GM18505 (cell line): ENCODE data around the gene TAF12.
A peak's percentile ranks its signal among the peaks of the same experiment; 100 is the strongest.
"Not testable (repeated sequence)": the region's sequence is repeated elsewhere in the genome, so short reads cannot be mapped to it uniquely, and the experiment has no call there.

Source experiments
- ATAC-seq: cut with Tn5 transposase; IDR thresholded peaks from one replicate; pipeline ENCODE4 v1.9.1; 2021; ENCODE audit not compliant: unreplicated experiment
- POLR2A ChIP-seq: IDR thresholded peaks from 4 replicates; pipeline ENCODE4 v1.6.1; 2011; ENCODE audit warnings: borderline replicate concordance; ENCODE audit not compliant: insufficient read depth, insufficient read length; ENCODE audit errors: extremely low read depth

Gene TAF12, protein sequence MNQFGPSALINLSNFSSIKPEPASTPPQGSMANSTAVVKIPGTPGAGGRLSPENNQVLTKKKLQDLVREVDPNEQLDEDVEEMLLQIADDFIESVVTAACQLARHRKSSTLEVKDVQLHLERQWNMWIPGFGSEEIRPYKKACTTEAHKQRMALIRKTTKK

DNA sequence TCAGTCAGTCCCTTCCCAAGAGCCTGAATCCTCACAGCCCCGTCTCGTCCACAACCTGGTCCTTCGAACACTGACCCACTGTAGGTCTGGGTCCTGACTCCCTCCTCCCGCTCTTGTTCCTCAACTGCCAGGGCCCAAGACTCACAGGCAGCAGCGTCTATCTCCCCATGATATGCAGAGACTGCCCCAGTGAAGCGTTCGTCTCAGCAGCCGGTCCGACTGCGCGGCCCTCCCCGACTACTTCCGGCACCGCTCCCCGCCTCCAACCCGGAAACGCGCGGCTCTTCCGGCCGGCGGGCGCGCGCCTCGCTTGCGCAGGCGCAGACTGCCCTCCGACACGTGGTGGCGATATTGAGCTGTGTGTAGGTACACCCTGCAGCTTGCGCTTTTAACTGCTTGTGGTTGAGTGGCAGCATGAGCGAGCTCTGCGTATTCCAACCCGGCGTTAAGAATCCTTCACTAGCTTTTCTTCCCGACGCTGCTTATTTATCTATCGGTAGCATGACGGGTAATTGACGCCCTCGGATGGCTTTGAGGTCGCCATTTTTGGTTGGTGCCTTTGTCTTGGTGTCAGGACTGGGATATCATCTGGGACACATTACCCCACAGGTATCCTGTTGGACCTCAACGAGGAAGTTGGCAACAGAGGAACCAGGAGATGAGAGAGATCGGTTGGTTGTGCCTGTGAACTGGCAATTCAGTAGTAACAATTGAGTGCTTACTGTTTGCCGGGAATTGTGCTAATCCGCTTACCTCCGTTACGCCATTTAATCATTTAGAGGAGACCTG is at the start of gene TAF12:
TAF12 (minus strand) TSS at position 221 of the 789 bp plus-strand sequence. CDS start 20,986 bp downstream, outside the sequence.
- peak; percentile 100 for TF ChIP-seq POLR2A
- ATAC-seq: peak; percentile 77

DNA sequence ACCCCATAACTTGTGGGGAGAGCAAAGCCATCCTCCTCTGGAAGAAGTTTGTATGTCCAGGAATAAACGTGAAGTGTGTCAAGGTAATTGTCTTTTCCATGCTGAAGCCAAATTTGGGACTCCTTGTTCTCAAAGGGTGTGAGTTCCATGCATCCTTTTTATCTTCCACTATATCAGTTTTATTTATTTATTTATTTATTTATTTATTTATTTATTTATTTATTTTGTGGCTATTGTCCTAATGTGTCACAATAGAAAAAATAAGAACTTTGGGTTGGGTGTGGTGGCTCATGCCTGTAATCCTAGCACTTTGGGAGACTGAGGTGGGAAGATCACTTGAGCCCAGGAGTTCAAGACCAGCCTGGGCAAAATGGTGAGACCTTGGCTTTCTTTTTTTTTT is 48.8 kb upstream of the TAF12 start:
- ATAC-seq: not testable (repeated sequence)

DNA sequence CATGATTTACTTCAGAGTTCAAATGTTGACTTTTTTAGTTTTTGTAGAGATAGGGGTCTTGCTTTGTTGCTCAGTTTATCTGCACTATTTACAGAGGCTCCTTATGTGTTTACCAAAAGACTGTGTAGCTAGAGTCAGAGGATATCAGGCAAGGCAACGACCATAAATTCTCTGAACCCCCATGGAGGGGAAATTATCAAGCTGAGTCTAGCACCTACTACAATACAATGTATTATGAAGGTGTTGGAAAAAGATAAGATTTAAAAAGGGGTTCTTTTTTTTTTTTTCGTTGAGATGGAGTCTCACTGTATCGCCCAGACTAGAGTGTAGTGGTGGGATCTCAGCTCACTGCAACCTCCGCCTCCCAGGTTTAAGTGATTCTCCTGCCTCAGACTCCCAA is 42.1 kb upstream of the TAF12 start:
- no peak for ATAC-seq
- TF ChIP-seq POLR2A: no peak

DNA sequence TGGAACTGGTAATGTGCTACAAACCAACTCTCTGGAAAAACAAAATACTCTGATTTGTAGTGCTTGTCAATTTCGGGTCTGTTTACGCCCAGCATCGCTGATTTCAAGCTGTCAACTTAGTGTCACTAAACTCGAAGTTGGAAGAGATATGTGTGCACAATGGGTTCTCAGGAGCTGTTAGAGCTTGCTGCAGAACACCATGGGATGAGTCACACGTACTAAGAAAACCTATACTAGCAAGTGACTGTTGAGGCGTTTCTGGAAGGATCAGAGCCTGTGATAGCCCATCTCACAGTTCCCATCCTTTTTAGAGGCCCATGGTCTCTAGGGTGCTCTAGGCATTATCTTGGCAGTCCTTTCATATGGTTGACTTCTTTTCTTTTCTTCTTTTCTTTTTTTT is 40.0 kb upstream of the TAF12 start:
- no peak for ATAC-seq
- no peak for TF ChIP-seq POLR2A

DNA sequence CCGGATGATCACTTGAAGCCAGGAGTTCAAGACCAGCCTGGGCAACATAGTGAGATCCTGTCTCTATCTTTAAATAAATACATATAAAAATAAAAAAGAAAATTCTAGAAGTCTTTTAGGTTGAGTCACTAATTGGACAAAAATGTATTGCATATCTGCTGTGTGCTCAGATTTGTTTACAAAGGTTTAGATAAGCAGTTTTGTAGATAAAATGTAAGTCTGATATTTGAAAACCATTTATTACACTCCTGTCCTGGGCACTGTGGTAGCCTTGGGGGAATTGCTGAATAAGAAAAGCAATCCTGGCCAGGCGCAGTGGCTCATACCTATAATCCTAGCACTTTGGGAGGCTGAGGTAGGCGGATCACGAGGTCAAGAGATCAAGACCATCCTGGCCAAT is 37.3 kb upstream of the TAF12 start:
- no peak for TF ChIP-seq POLR2A
- ATAC-seq: no peak

DNA sequence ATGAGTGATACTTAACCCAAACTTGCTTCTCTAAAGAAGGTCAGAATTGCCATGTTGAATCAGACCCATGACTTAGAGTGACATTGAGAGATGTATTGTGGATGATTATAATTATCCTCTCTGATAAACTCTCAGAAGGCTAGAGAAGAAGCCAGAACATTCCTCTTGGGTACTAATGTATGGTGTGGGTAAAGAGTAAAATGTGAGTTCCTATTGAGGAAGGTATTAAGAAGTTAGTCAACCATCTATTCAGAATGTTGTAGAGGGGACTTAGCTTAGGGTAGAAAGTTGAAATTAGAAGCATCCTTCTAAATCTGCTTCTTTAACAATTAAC is 33.0 kb upstream of the TAF12 start:
- TF ChIP-seq POLR2A: no peak
- ATAC-seq: no peak

DNA sequence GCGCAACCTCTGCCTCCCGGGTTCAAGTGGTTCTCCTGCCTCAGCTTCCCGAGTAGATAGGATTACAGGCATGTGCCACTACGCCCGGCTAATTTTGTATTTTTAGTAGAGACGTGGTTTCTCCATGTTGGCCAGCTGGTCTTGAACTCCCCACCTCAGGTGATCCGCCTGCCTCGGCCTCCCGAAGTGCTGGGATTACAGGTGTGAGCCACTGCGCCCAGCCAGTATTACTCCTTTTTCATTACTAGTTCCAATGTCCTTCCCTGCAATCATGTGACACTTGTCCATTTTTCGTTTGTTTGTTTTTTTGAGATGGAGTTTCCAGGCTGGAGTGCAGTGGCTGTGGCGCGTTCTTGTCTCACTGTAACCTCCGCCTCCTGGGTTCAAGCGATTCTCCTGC is 30.1 kb upstream of the TAF12 start:
- ATAC-seq: not testable (repeated sequence)

DNA sequence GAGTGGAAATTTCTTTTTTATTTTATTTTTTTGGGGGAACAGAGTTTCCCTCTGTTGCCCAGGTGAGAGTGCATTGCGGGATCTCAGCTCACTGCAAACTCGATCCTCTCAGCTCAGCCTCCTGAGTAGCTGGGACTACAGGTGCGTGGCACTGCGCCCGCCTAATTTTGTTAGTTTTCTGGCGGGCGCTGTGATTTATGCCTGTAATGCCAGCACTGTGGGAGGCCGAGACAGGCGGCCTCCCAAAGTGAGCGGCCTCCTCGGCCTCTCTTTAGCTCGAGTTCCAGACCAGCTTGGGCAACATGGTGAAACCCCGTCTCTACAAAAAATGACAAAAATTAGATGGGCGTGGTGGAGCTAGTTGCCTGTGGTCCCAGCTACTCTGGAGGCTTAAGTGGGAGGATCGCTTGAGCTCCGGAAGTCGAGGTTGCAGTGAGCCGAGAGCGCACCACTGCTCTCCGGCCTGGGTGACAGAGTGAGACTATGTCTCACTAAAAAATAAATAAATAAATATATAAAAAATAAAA is 28.4 kb upstream of the TAF12 start:
- TF ChIP-seq POLR2A: no peak
- ATAC-seq: no peak

DNA sequence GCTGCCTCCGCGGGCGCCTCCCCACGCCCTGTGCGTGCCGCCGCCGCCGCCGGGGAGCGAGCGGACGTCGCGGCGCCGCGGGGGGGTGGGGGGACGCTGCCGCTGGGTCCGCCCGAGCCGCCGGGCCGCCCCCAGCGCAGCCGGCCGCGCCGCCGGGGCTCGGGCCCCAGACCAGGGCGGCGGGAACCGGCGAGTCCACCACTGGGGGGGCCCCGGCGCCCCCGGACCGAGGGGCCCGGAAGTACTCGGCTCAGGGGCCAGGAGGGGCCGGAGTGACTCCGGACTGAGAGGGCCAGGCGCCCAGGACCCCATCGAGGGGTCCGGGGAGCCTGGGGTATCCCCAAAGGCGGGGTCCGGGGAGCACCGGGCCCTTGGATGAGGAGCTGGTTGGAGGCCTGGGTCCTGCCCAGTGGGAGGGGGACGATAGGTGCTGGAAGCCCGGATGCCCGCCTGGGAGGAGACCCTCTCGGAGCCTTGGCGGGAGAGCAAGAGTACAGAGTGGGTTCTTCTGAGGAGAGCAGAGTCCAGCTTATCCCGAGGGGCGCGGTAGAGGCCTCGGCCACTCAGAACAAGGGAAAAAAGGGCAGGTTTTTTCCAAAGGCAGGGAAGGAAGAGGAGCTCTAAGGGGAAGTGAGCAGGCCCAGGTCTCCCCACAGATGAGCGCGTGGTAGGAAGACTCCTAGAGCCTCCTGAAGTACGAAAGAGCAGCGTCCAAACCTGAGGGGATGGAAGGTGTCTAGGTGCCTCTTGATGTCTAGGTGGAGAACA is 26.3 kb upstream of the TAF12 start:
- TF ChIP-seq POLR2A: peak; percentile 64
- peak; percentile 51 for ATAC-seq

DNA sequence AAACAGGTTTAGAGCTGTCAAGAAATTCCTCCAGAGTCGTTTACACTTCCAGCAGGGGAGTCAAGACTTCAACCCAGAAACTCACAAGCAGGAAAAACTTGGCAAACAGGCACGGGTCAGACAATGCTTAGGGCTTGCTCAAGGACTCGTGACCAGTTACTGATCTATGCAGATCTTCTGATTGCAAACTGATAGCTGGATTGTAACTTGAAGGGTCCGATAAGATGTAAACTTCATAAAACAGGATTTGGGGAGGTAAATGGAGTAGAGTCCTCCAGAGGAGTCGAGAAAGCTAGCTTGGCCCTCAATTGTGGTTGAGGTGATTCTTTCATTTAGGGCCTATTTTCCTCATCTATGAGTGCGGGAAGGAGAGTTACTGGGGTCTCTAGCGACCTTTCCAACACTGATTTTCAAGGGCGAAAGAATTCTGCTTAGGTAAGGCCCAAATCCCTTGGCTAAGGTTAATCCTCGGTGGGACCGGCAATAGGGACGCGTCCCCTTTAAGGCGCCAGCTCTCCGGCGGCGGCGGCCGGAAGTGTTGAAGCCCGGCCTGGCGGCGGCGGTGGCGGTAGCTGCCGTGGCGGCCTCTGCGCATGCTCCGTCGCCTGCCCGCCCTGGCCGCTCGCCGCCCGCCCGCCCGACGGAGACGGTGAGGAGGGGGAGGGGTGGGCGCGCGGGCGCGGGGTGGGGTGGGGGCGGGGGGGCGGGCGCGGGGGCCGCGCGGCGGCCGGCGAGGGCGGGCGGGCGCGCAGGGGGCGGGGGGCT is 25.5 kb upstream of the TAF12 start, which contains the start of gene GMEB1:
GMEB1 (plus strand) TSS at position 594 of the 765 bp plus-strand sequence. CDS start 14,829 bp downstream, outside the sequence.
- ATAC-seq: peak; percentile 80
- no peak for TF ChIP-seq POLR2A

DNA sequence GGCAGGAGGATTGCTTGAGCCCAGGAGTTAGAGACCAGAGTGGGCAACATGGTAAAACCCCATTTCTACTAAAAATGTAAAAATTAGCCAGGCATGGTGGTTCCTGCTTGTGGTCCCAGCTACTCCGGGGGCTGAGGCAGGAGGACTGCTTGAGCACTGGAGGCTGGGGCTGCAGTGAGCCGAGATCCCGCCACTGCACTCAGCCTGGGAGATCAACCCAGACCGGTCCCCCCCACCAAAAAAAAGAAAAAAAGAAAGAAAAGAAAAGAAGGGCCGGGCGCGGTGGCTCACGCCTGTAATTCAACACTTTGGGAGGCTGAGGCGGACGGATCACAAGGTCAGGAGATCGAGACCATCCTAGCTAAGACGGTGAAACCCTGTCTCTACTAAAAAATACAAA is 23.9 kb upstream of the TAF12 start:
- no peak for ATAC-seq
- TF ChIP-seq POLR2A: no peak

DNA sequence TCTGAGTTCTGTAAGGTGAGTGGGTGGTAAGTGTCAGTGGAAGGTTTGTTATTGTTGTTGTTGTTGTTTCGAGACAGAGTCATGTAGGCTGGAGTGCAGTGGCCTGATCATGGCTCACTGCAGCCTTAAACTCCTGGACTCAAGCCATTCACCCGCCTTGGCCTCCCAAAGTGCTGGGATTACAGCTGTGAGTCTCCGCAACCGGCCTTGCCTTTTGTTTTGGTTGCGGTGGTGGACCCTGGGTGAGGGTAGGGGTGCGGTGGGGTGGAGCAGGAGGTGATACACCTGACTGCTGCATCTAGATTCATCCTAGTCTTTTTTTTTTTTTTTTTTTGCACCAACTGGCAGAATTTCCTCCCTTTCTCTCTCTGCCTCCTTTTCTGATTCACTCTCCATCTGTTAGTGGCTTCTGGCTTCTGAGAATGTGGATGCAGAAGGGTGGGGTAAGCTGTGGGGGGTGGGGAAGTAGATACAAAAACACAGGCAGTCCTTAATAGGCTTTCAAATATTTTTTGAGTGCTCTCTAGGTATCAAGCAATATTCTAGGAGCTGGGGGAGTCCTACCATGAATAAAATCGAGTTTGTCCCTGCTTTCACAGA is 21.1 kb upstream of the TAF12 start:
- no peak for TF ChIP-seq POLR2A
- no peak for ATAC-seq

DNA sequence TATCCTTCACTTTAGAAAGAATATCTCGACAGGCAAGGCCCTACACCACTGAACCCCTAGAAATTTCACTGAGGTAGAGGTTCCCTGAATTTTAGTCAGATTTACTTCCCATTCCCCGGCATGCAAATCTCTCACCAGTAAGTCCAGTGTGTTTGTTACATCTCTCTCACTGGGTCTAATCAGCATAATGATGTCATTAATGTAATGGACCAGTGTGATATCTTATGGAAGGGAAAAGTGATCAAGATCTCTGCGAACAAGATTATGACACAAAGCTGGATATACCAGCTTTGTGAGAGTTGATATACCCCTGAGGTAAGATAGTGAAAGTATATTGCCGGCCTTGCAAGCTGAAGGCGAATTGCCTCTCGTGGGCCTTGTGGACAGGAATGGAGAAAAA is 13.5 kb upstream of the TAF12 start:
- ATAC-seq: no peak
- TF ChIP-seq POLR2A: no peak

DNA sequence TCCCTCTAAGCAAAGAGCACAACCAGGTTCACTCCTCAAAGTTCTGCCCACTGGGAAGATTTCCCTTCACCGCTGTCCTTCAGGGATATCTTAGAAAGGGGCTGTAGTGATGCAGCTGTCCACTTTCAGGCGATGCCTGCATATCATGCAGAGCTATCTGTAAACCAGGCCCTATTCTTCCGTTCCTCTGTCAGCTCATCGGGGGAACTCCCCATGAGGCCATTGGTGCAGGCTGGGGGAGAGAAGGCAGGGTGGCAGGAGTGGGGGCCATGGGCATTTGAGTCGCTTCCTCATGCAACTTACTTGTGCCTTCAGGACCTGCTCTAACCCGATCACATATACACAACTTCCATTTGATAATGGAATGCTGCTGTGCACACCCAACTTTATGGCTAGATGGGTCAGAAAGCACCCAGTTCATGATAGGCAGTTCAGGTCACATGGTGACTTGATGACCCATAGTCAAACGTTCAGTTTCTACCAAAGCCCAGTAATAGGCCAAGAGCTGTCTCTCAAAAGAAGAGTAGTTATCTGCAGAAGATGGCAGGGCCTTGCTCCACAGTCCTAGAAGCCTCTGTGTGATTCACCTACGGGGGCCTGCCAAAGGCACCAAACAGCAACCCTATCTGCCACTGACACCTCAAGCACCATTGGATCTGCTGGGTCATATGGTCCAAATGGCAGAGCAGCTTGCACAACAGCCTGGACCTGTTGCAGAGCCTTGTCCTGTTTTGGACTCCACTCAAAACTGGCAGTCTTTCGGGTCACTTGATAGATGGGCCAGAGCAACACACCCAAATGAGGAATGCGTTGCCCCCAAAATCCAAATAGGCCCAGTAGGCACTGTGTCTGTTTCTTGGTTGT is 12.8 kb upstream of the TAF12 start:
- ATAC-seq: not testable (repeated sequence)

DNA sequence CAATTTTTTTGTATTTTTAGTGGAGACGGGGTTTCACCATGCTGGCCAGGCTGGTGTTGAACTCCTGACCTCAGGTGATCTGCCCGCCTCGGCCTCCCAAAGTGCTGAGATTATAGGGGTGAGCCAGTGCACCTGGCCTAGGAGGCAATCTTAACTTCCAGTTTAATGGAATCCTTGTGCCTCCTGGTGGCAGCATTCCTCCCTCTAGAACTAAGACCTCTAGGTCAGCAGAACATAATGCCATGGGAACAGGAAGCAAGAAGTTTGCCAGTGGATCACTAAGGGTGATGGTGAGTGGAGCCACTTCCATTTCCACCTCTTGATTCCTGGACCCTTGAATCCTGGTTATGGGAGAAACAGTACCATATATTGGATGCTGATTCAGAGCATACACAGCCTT is 11.0 kb upstream of the TAF12 start:
- ATAC-seq: not testable (repeated sequence)

DNA sequence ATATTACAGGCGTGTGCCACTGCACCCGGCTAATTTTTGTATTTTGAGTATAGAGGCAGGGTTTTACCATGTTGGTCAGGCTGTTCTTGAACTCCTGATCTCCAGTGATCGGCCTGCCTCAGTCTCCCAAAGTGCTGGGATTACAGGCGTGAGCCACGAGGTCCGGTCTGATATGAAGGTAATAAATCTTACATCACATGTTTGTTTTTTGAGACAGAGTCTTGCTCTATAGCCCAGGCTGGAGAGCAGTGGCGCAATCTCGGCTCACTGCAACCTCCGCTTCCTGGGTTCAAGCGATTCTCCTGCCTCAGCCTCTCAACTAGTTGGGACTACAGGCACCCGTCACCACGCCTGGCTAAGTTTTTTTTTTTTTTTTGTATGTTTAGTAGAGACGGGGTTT is 10.2 kb upstream of the TAF12 start:
- not testable (repeated sequence) for ATAC-seq
